Sigmoid colon (tissue), 7 donors: ENCODE results near the gene ECE2. TPM values are rescaled to one million over a fixed set of nuclear protein-coding genes. Genes with fewer than 3 reads are reported as not detected.

ENCODE experiments used
- DNase-seq: peaks from one replicate; pipeline ENCODE4 v3.0.0-alpha.2; 2019
- H3K27ac ChIP-seq, 4 donors: fragments of 200-600 bp; sonication (generic); one replicate each; pipeline ENCODE4 v1.5.1; 2016 to 2019; ENCODE audit warnings: mild to moderate bottlenecking in 1 of 4
- H3K27me3 ChIP-seq, 3 donors: fragments of 200-600 bp; sonication (generic); one replicate each; pipeline ENCODE4 v1.5.1; 2019; ENCODE audit warnings: mild to moderate bottlenecking in 1 of 3
- H3K36me3 ChIP-seq, 4 donors: fragments of 200-600 bp; sonication (generic); one replicate each; pipeline ENCODE4 v1.5.1; 2016 to 2019
- H3K4me1 ChIP-seq, 4 donors: fragments of 200-600 bp; sonication (generic); one replicate each; pipeline ENCODE4 v1.5.1; 2017 to 2019
- H3K4me3 ChIP-seq, 4 donors: fragments of 200-600 bp; sonication (generic); one replicate each; pipeline ENCODE4 v1.5.1; 2017 to 2019; ENCODE audit warnings: mild to moderate bottlenecking in 2 of 4, moderate library complexity in 1 of 4
- H3K9me3 ChIP-seq, 4 donors: fragments of 200-600 bp in 3 of 4; sonication (generic) in 3 of 4; one replicate each; pipeline versions ENCODE4 v1.5.1 to v1.6.1; 2013 to 2019
- EP300 ChIP-seq, 4 donors: sonication (generic); formaldehyde crosslinking; IDR thresholded peaks; one replicate each; pipeline ENCODE4 v1.6.1; 2017; ENCODE audit warnings: antibody characterized with exemption in 4 of 4
- POLR2A ChIP-seq, 2 donors: fragments of 450-650 bp; IDR thresholded peaks; one replicate each; pipeline ENCODE4 v1.6.1; 2016; ENCODE audit warnings: antibody characterized with exemption in 2 of 2, mild to moderate bottlenecking in 2 of 2, moderate library complexity in 2 of 2
- POLR2AphosphoS5 ChIP-seq, 4 donors: sonication (generic); formaldehyde crosslinking; IDR thresholded peaks; one replicate each; pipeline ENCODE4 v1.6.1; 2017; ENCODE audit warnings: antibody characterized with exemption in 4 of 4
- WGBS, 2 donors: extraction: QIAGEN DNeasy Blood & Tissue Kit; methylation state at CpG; one replicate each; pipeline ENCODE4 v1.1.7; 2013; 5-methylcytosine and 5-hydroxymethylcytosine counted together
- intact Hi-C: fragments of 100-400 bp; cut with DNase I; formaldehyde crosslinking; loops from one replicate; pipeline ENCODE4 v1.15.1; 2023
- polyA plus RNA-seq, 3 donors: library from polyadenylated mRNA; stranded (reverse); fragments of 200-250 nt; gene quantifications; one replicate each; pipeline ENCODE4 v1.2.3, GENCODE V29; 2013
- total RNA-seq, 4 donors: library from RNA; depleted of rRNA; stranded (reverse); fragments of >200 nt; gene quantifications; one replicate each; pipeline ENCODE4 v1.1.0, GENCODE V29; 2016
- TF ChIP-seq, protein P1 (sequence below), 4 experiments: fragments of 450-650 bp in 3 of 4; fragments of 200-600 bp in 1 of 4; IDR thresholded peaks; one replicate each; pipeline ENCODE4 v1.5.1; 2016 to 2019; ENCODE audit warnings: antibody characterized with exemption in 4 of 4, mild to moderate bottlenecking in 3 of 4, moderate library complexity in 2 of 4
- donor health status: healthy with polysubstance abuse.
- donor health status: Bipolar disorder and iron deficiency.
- donor health status: healthy.

The ECE2 gene
- total and polyA plus RNA-seq, 7 donors, result 0.49 to 2.9 (median 1.1) TPM; not detected in 2

DNA sequence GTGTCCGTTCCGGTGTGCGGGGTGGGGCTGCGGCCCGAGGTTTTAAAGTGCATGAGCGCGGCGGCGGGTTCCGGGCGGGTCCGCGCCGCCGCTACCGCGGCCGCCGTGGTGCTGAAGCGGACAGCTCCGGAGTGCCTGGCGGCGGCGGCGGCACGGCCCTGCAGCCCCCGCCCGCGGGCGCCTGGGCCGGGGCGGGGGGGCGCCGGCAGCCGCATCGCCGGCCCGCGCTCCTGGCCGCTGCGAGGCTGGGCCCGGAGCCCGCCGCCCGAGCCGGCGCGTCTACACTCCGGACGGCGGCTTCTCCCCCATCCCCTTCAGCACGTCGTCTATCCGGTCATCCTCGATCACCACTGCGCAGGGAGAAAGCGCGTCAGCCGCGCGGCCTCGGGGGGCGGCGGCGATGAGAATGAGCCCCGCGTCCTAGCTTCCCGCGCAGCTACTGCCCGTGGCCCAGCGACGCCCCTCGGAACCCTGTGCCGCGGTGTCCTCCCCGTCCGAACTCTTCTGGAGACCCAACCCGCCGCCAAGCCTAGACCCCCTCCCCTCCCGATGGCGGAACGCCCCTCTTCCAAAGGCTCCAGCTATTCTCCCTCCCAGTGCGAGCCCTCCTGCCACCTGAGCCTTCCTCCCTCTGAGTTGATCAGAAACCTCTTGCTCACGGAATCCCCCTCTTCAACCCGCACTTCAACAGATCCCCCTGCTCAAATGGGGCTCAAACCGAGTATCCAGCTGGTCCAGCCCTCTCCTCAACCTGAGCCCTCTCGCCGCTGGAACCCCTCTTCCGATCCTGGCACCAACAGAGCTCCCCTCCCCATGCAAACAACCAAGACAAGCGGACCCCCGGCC, 15.7 kb upstream of the ECE2 start:
- Histone ChIP-seq H3K4me1 (peaks cover 0 to 34% (median 33%) of the 10 kb centered on the region in 4 donors), H3K9me3 (no peaks in the 10 kb centered on the region), H3K4me3 (peak overlapping the region in 2 of 4 donors; percentile 34 to 45), H3K36me3 (no peaks in the 10 kb centered on the region), H3K27ac (no peak overlapping the region), H3K27me3 (peaks cover 43 to 79% (median 67%) of the 10 kb centered on the region in 3 donors)
- intact Hi-C loops, result no loop called here
- WGBS, 2 donors, result 1 to 2% methylated on average over 91 of the region's 91 CpGs
- no peak for DNase-seq
- TF ChIP-seq, protein P1, sequence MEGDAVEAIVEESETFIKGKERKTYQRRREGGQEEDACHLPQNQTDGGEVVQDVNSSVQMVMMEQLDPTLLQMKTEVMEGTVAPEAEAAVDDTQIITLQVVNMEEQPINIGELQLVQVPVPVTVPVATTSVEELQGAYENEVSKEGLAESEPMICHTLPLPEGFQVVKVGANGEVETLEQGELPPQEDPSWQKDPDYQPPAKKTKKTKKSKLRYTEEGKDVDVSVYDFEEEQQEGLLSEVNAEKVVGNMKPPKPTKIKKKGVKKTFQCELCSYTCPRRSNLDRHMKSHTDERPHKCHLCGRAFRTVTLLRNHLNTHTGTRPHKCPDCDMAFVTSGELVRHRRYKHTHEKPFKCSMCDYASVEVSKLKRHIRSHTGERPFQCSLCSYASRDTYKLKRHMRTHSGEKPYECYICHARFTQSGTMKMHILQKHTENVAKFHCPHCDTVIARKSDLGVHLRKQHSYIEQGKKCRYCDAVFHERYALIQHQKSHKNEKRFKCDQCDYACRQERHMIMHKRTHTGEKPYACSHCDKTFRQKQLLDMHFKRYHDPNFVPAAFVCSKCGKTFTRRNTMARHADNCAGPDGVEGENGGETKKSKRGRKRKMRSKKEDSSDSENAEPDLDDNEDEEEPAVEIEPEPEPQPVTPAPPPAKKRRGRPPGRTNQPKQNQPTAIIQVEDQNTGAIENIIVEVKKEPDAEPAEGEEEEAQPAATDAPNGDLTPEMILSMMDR (IDR thresholded peaks at IDR 0.05), result no peak
- no peak for TF ChIP-seq POLR2A (IDR thresholded peaks at IDR 0.05)

DNA sequence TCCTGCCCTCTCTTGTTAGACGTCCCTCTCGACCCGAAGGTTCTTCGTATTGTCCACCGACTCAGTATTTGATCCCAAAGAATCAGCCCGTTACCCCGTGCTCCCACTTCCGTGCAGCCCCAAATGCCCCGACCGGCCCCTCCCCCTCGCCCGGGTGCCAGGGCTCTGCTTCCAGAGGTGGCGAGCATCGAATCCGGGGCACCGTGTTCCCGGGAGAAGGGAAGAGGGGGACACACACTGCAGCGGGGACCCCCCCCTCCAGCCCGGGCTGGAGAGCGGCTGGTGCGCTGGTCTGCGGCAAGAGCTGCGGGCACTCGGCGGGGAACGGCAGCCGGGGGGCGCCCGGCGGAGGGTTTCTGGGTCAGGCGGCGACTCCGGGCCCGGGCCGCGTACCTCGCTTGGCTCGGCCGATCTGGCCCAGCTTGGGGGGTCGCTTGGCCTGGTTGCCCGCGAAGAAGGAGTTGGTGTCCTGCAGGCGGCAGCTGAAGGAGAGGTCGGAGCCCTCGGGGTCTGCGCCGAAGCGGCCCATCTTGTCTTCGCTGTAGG, 15.0 kb upstream of the ECE2 start:
- Histone ChIP-seq H3K4me3 (peak overlapping the region in 3 of 4 donors; percentile 28 to 45 (median 43)), H3K9me3 (no peaks in the 10 kb centered on the region), H3K36me3 (no peaks in the 10 kb centered on the region), H3K27ac (no peak overlapping the region), H3K27me3 (peaks cover 43 to 86% (median 67%) of the 10 kb centered on the region in 3 donors), H3K4me1 (peaks cover 0 to 34% (median 33%) of the 10 kb centered on the region in 4 donors)
- intact Hi-C loops, result no loop called here
- DNase-seq, result no peak
- WGBS, 2 donors, result 1 to 2% methylated on average over 49 of the region's 49 CpGs
- TF ChIP-seq POLR2A (IDR thresholded peaks at IDR 0.05) (no peak), EP300 (IDR thresholded peaks at IDR 0.05) (no peak), POLR2AphosphoS5 (IDR thresholded peaks at IDR 0.05) (no peak)
- TF ChIP-seq, protein P1 (IDR thresholded peaks at IDR 0.05), result no peak

DNA sequence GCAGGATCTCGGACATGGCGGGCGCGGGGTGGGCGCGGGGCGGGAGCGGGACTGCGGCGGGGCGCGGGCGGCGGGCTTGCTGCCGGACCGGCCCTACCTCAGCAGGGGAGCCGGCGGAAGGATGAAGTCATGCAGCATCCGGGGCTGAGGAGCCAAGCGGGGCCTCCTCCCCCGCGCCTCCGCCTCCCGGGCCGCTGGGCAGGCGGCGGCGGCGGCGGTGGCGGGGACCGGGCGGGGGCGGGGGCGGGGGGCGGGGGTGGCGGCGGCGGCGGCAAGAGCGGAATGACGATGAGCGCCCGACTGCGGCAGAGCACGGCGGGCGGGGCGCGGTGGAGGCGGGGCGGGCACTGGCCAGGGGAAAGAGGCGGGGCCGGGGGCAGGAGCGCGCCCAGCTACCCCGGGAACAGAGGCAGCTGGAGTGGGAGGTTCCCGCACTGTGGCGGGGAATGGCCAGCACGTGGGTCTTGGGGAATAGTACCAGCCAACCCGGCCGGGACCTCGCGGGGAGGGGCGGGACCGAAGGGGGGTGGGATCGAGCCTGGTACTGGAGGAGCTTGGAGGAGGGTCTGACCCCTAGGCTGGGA, 14.5 kb upstream of the ECE2 start, which contains the start of gene CAMK2N2:
CAMK2N2 (minus strand) TSS at position 284 of the 584 bp plus-strand sequence; CDS start at position 16, 268 bp downstream.
- no peak within 1 kb of the TSS for H3K27ac ChIP-seq
- no peak for DNase-seq
- TF ChIP-seq, protein P1 (IDR thresholded peaks at IDR 0.05), result no peak
- TF ChIP-seq POLR2A (IDR thresholded peaks at IDR 0.05) (no peak), EP300 (IDR thresholded peaks at IDR 0.05) (no peak), POLR2AphosphoS5 (IDR thresholded peaks at IDR 0.05) (no peak)
- H3K4me3 ChIP-seq, result peak within 1 kb of the TSS in 3 of 4 donors; percentile 28 to 45 (median 43)
- 0 to 1% methylated on average over 67 of the region's 67 CpGs for WGBS, 2 donors
- no peaks in the 10 kb centered on the region for H3K9me3 ChIP-seq
- peaks cover 0 to 34% (median 33%) of the 10 kb centered on the region in 4 donors for H3K4me1 ChIP-seq
- intact Hi-C loops, result no loop called here
- no peaks in the 10 kb centered on the region for H3K36me3 ChIP-seq
- peaks cover 43 to 91% (median 67%) of the 10 kb centered on the region in 3 donors for H3K27me3 ChIP-seq

DNA sequence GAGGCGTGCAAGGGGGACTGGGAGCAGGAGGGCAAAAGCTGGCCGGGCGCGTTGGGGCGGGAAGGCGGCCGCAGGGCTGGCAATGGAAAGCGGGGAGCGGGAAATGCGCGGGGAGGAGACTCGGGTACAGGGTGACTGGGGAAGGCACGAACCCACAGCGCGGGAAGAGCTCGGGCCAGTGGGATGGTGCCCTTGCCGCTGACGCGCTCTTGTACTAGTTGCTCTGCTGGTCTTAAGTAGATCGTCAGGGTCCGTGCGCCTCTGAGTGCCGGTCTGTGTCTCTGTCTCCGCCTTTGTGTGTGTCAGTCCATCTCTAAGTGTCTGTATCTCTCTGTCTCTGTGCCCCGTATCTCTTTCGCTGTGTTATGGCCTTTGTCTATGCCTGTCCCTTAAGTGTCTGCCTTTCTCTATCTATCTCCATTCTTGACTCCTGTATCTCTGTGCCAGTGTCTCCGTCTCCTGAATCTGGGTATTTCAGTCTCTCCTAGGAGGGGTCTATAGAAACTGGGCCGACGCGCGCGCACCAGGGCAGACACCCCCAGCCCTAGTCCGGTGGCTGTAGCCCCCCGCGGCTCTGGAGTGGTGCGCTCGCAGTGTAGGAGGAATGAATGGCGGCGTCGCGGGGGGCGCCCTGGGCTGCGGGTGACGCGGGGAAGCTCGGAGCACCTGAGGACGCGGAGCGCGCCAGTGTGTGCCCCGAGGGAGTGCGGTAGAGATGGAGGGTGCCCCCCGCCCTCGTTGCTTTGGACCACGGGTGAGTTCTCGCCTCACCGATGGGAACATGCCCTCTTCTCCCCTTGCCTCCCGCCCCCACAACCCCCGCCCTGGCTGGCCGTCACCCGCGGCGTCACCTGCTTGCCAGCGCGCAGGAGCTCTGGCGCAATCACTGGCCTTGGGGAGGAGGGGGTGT, 13.7 kb upstream of the ECE2 start:
- peaks cover 43 to 93% (median 67%) of the 10 kb centered on the region in 3 donors for H3K27me3 ChIP-seq
- H3K27ac ChIP-seq, result no peak overlapping the region
- DNase-seq, result no peak

More for the DNA sequence above, 13.7 kb upstream of the ECE2 start:
- WGBS, 2 donors, result 2 to 3% methylated on average over 66 of the region's 66 CpGs
- intact Hi-C loops, result no loop called here
- Histone ChIP-seq H3K4me3 (peak overlapping the region in 3 of 4 donors; percentile 28 to 45 (median 43)), H3K36me3 (no peaks in the 10 kb centered on the region), H3K4me1 (peaks cover 0 to 34% (median 33%) of the 10 kb centered on the region in 4 donors), H3K9me3 (no peaks in the 10 kb centered on the region)
- TF ChIP-seq POLR2AphosphoS5 (IDR thresholded peaks at IDR 0.05) (no peak), POLR2A (IDR thresholded peaks at IDR 0.05) (no peak), EP300 (IDR thresholded peaks at IDR 0.05) (no peak)
- TF ChIP-seq, protein P1 (IDR thresholded peaks at IDR 0.05), result no peak
